Fibroblast of upper back skin (primary cell): ENCODE measurements around the gene CHTF8.
"Not testable (repeated sequence)": the region's sequence is repeated elsewhere in the genome, so short reads cannot be mapped to it uniquely, and the experiment has no call there.

ENCODE experiments used
- DNase-seq: peaks from one replicate; pipeline ENCODE4 v3.0.0-alpha.2; 2013

Gene CHTF8

GRCh38 chr16:69132424-69133252 is at the start of gene CHTF8, which contains the start of gene UTP4:
Gene CHTF8 (minus strand): TSS chr16:69132588. CDS start chr16:69121458, 11,130 bp downstream.
Gene UTP4 (plus strand): TSS chr16:69132649. CDS start chr16:69133460, 811 bp downstream.
- peak; percentile 78 for DNase-seq

- DNase-seq = no peak
Observed at GRCh38 chr16:69180011-69180338, 47.6 kb upstream of the CHTF8 start.

GRCh38 chr16:69179328-69180010 is 47.1 kb upstream of the CHTF8 start:
- DNase-seq = peak; percentile 96

GRCh38 chr16:69176033-69176800 is 43.8 kb upstream of the CHTF8 start:
- peak; percentile 80 for DNase-seq

- DNase-seq = peak; percentile 89
Observed at GRCh38 chr16:69171325-69172084, 39.1 kb upstream of the CHTF8 start.

- DNase-seq = no peak
Observed at GRCh38 chr16:69169607-69170352, 37.4 kb upstream of the CHTF8 start.

- no peak for DNase-seq
Observed at GRCh38 chr16:69169051-69169450, 36.7 kb upstream of the CHTF8 start.

- DNase-seq = peak; percentile 20
Observed at GRCh38 chr16:69166946-69167930, 34.9 kb upstream of the CHTF8 start.

GRCh38 chr16:69166221-69166833 is 33.9 kb upstream of the CHTF8 start:
- DNase-seq = peak; percentile 40

GRCh38 chr16:69165584-69165983 is 33.2 kb upstream of the CHTF8 start:
- DNase-seq = no peak

GRCh38 chr16:69160192-69160591 is 27.8 kb upstream of the CHTF8 start:
- DNase-seq = no peak

GRCh38 chr16:69157196-69157595 is 24.8 kb upstream of the CHTF8 start:
- no peak for DNase-seq

GRCh38 chr16:69150146-69150865 is 17.9 kb upstream of the CHTF8 start:
- peak; percentile 80 for DNase-seq

- not testable (repeated sequence) for DNase-seq
Observed at GRCh38 chr16:69149621-69150020, 17.2 kb upstream of the CHTF8 start.

GRCh38 chr16:69145658-69146057 is 13.3 kb upstream of the CHTF8 start:
- DNase-seq = no peak

GRCh38 chr16:69143116-69143515 is 10.7 kb upstream of the CHTF8 start:
- no peak for DNase-seq

GRCh38 chr16:69141936-69142335 is 9.5 kb upstream of the CHTF8 start:
- DNase-seq = no peak

GRCh38 chr16:69141014-69141413 is 8.6 kb upstream of the CHTF8 start:
- no peak for DNase-seq

GRCh38 chr16:69139464-69139863 is 7.1 kb upstream of the CHTF8 start:
- not testable (repeated sequence) for DNase-seq
